Lung (tissue), 12 donors: Measurements from ENCODE around the gene SLC35C1. TPM values are rescaled to one million over a fixed set of nuclear protein-coding genes. Genes with fewer than 3 reads are reported as not detected.

ENCODE experiments used
- ATAC-seq: fragments of 200-7000 bp; cut with Tn5 transposase; one replicate; pipeline ENCODE4 v1.9.1; 2020; ENCODE audit warnings: moderate number of reproducible peaks; ENCODE audit not compliant: insufficient read depth, low FRiP score
- DNase-seq, 3 donors: peaks; one replicate each; pipeline ENCODE4 v3.0.0-alpha.2; 2013 to 2017
- H3K27ac ChIP-seq, 2 donors: one replicate each; pipeline ENCODE4 v1.5.1; 2013; ENCODE audit warnings: mild to moderate bottlenecking in 2 of 2, moderate library complexity in 2 of 2, control low read depth in 1 of 2, inconsistent platforms in 1 of 2, low read depth in 1 of 2, low read length in 1 of 2
- H3K27me3 ChIP-seq, 3 donors: one replicate each; pipeline ENCODE4 v1.5.1; 2013; ENCODE audit warnings: low read length in 2 of 3; ENCODE audit not compliant: control insufficient read depth in 3 of 3, insufficient read depth in 3 of 3
- H3K36me3 ChIP-seq, 4 donors: one replicate each; pipeline ENCODE4 v1.5.1; 2013; ENCODE audit warnings: low read length in 4 of 4, mild to moderate bottlenecking in 1 of 4, moderate library complexity in 1 of 4; ENCODE audit not compliant: control insufficient read depth in 4 of 4, insufficient read depth in 4 of 4
- H3K4me1 ChIP-seq, 5 donors: one replicate each; pipeline ENCODE4 v1.5.1; 2013; ENCODE audit warnings: low read length in 5 of 5, mild to moderate bottlenecking in 2 of 5, moderate library complexity in 1 of 5; ENCODE audit not compliant: control insufficient read depth in 5 of 5, insufficient read depth in 5 of 5
- H3K4me3 ChIP-seq: one replicate; pipeline ENCODE4 v1.5.1; 2013; ENCODE audit warnings: mild to moderate bottlenecking, control low read depth, moderate library complexity
- H3K9ac ChIP-seq, 2 donors: one replicate each; pipeline ENCODE4 v1.5.1; 2013; ENCODE audit warnings: low read length in 2 of 2, control low read depth in 1 of 2; ENCODE audit not compliant: insufficient read depth in 1 of 2
- H3K9me3 ChIP-seq, 4 donors: one replicate each; pipeline ENCODE4 v1.5.1; 2013; ENCODE audit warnings: low read length in 3 of 4, mild to moderate bottlenecking in 1 of 4, moderate library complexity in 1 of 4; ENCODE audit not compliant: control insufficient read depth in 4 of 4, insufficient read depth in 3 of 4
- WGBS, 2 donors: extraction: QIAGEN DNeasy Blood & Tissue Kit; methylation state at CpG; one replicate each; pipeline ENCODE4 v1.1.7; 2013; 5-methylcytosine and 5-hydroxymethylcytosine counted together
- polyA plus RNA-seq, 2 donors: library from polyadenylated mRNA; stranded (reverse); fragments of 200-250 nt; gene quantifications; one replicate each; pipeline ENCODE4 v1.2.1, GENCODE V29; 2013
- total RNA-seq, 2 donors: library from RNA; depleted of rRNA in 1 of 2; stranded (reverse); fragments of >200 nt in 1 of 2; gene quantifications; one replicate each; pipeline ENCODE4 v1.2.1, GENCODE V29; 2014 to 2021
- TF ChIP-seq, protein P1 (sequence below): IDR thresholded peaks from 2 replicates; pipeline ENCODE4 v1.5.1; 2012; ENCODE audit warnings: mild to moderate bottlenecking; ENCODE audit errors: control extremely low read depth, extremely low read depth
- donor health status: control.
- donor health status: control.
- donor health status: Bipolar disorder and iron deficiency.
- donor health status: healthy.
- donor health status: DM: yes; HTN: yes; CAD: no.

Gene SLC35C1
- total and polyA plus RNA-seq, 4 donors: 5.4 to 35.9 (median 24.1) TPM

DNA sequence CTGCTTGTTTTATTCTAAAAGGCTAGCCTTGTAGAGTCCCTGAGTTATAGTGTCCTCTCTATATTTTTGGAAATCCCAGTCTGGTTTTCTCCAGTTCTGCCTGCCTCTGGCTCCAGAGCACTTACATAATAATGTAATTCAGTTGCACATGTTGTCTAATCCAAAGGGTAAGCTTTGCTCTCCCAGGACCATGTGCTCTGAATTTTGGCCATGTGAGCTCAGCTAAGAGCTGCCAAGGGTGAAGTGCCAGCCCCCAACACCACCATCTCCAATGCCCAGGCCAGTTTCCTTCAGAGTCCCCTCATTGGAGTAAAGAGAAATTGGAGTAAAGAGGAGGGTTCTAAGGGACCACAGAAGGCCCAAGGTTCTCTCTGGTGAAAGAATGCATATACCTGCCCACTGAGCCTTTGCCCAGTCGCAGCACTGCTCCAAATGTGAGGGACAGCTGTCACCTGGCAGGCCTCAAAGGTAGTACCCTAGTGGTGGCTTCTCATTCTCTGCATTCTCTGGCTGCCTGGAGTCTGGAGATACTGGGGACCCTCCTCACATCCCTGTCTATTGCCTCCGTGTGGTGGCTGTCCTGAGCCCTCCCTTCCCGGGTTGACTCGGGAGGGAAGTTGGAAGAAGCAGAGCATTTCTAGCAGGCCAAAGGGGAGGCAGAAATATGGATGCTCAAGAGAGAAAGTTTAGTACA, 47.2 kb downstream of the SLC35C1 start:
- no peak for ATAC-seq
- peaks cover 10 to 31% (median 19%) of the 10 kb centered on the region in 5 donors for H3K4me1 ChIP-seq
- no peaks in the 10 kb centered on the region for H3K9me3 ChIP-seq
- no peak overlapping the region for H3K9ac ChIP-seq
- peaks cover 0 to 10% (median 4%) of the 10 kb centered on the region in 4 donors for H3K36me3 ChIP-seq
- no peak overlapping the region for H3K4me3 ChIP-seq
- WGBS, 2 donors: 70 to 75% methylated on average over 4 of the region's 4 CpGs
- H3K27ac ChIP-seq: peak overlapping the region; percentile 35 to 80
- no peak for DNase-seq
- TF ChIP-seq, protein P1, sequence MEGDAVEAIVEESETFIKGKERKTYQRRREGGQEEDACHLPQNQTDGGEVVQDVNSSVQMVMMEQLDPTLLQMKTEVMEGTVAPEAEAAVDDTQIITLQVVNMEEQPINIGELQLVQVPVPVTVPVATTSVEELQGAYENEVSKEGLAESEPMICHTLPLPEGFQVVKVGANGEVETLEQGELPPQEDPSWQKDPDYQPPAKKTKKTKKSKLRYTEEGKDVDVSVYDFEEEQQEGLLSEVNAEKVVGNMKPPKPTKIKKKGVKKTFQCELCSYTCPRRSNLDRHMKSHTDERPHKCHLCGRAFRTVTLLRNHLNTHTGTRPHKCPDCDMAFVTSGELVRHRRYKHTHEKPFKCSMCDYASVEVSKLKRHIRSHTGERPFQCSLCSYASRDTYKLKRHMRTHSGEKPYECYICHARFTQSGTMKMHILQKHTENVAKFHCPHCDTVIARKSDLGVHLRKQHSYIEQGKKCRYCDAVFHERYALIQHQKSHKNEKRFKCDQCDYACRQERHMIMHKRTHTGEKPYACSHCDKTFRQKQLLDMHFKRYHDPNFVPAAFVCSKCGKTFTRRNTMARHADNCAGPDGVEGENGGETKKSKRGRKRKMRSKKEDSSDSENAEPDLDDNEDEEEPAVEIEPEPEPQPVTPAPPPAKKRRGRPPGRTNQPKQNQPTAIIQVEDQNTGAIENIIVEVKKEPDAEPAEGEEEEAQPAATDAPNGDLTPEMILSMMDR: no peak
- H3K27me3 ChIP-seq: no peaks in the 10 kb centered on the region

DNA sequence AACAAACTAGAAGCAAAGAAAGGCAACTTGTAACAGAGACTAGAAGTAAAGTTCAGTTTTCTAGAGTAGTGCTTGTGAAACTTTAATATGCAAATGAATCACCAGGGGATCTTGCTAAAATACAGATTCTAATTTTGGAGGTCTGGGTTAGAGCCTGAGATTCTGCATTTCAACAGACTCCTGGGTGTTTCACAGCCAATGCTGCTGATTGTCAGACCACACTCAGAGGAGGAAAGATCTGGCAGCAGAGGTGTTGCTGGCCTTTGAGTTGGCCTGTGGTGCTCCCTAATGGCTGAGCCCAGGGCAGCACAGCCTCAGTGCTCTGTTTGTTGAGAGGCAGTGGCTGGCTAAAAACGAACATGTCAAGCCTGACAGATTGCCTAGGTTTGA, 47.8 kb downstream of the SLC35C1 start:
- Histone ChIP-seq H3K9ac (no peak overlapping the region), H3K4me3 (no peak overlapping the region), H3K36me3 (peaks cover 0 to 14% (median 5%) of the 10 kb centered on the region in 4 donors), H3K27ac (peak overlapping the region; percentile 52 to 80), H3K9me3 (no peaks in the 10 kb centered on the region), H3K4me1 (peaks cover 15 to 36% (median 24%) of the 10 kb centered on the region in 5 donors), H3K27me3 (no peaks in the 10 kb centered on the region)
- WGBS, 2 donors: 51 to 64% methylated on average over 1 of the region's 1 CpG
- ATAC-seq (no peak), DNase-seq (no peak)
- TF ChIP-seq, protein P1: no peak

DNA sequence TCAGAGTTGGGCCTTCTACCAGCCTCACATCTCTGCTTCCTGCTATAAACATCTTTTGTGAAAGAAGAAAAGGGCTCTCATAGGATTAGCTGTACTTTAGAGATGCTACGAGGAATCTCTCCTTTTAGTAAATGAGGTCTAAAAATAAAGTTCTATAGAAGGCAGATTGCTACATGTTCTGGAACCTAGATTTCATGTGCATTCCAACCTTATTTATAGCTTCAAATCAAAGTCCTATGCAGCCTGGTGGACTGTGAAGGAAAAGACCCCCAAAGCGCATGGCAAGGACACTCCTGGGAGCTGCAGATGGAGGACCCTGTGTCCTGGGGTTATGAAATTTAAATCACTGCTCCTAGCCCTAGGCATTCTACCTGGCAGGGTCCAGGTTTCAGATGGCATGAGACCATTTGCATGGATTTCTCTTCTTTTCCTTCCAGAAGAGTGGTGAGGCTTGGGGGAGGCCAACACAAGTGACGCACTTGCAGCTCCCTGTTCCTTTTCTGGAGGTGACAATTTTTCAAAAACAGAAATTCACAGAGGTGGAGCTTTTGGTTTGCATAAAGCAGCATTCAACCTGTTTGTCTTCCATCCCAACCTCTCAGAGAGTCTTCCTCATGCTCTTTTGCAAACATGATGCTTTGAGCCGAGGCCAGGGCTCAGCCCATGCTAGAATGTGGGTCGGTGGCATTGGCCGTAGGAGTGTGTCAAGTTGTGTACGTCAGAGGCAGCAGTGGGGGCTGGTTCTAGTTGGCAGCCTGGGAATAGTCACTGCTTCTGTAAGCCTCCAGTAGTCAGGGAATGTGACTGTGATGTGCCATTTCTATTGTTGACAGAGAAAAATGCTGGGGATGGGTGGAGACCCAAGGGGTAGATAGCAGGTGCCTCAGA, 48.6 kb downstream of the SLC35C1 start:
- TF ChIP-seq, protein P1: no peak
- H3K9ac ChIP-seq: no peak overlapping the region
- H3K27me3 ChIP-seq: no peaks in the 10 kb centered on the region
- ATAC-seq: no peak
- no peaks in the 10 kb centered on the region for H3K9me3 ChIP-seq
- peaks cover 0 to 14% (median 7%) of the 10 kb centered on the region in 4 donors for H3K36me3 ChIP-seq
- H3K27ac ChIP-seq: peak overlapping the region; percentile 2 to 80
- 81 to 94% methylated on average over 7 of the region's 7 CpGs for WGBS, 2 donors
- DNase-seq: no peak
- H3K4me3 ChIP-seq: no peak overlapping the region
- H3K4me1 ChIP-seq: peaks cover 22 to 42% (median 27%) of the 10 kb centered on the region in 5 donors
